ENCODE results near the gene CCDC83. TPM values are rescaled to one million over a fixed set of nuclear protein-coding genes. Genes with fewer than 3 reads are reported as not detected.

CCDC83 gene
- total RNA-seq, 1 experiment from 2014 or later, result not detected

GRCh38 chr11:85893395-85893794 is 38.2 kb downstream of the CCDC83 start:
- Histone ChIP-seq H2AFZ (ENCODE audit: low read length) (no peak overlapping the region), H3K4me2 (ENCODE audit: insufficient read depth, insufficient read length, low read length) (no peak overlapping the region), H3K4me1 (ENCODE audit: insufficient read depth, low read length) (peaks cover 6% of the 10 kb centered on the region; the same call in 1 of the 2 replicates), H4K20me1 (ENCODE audit: control insufficient read depth, insufficient read depth, insufficient read length) (no peaks in the 10 kb centered on the region), H3T11ph (ENCODE audit: low read length) (no peak overlapping the region), H2BK5ac (ENCODE audit: insufficient read length, low read length) (no peak overlapping the region), H4K5ac (ENCODE audit: insufficient read length, low read depth, low read length) (no peak overlapping the region), H2BK20ac (ENCODE audit: low read depth, low read length, poor library complexity, severe bottlenecking) (no peak overlapping the region), H3K9ac (ENCODE audit: extremely low read depth, insufficient read length, low read length) (no peak overlapping the region), H3K79me2 (ENCODE audit: insufficient read depth, low read length) (no peaks in the 10 kb centered on the region), H3K27me3 (ENCODE audit: insufficient read depth, low read length) (no peaks in the 10 kb centered on the region), H3K56ac (ENCODE audit: insufficient read length, low read depth, low read length) (no peak overlapping the region), H3K23me2 (ENCODE audit: insufficient read length, low read depth, low read length, poor library complexity, severe bottlenecking) (no peaks in the 10 kb centered on the region), H4K8ac (replicated peaks; ENCODE audit: insufficient read length, low read depth, low read length) (no peak overlapping the region), H2BK15ac (ENCODE audit: low read depth, low read length) (no peak overlapping the region), H3K79me1 (ENCODE audit: insufficient read depth, low read depth, low read length, poor library complexity, severe bottlenecking) (no peaks in the 10 kb centered on the region), H3K27ac (ENCODE audit: insufficient read length, low read depth, low read length) (no peak overlapping the region), H4K91ac (ENCODE audit: insufficient read length, low read depth, low read length) (no peak overlapping the region), H2AK5ac (ENCODE audit: insufficient read length, low read length) (no peak overlapping the region), H3K4ac (ENCODE audit: low read depth, low read length) (no peak overlapping the region), H2BK120ac (ENCODE audit: low read depth, low read length, poor library complexity, severe bottlenecking) (no peak overlapping the region), H3K23ac (ENCODE audit: insufficient read length, low read depth, low read length) (no peak overlapping the region), H2BK12ac (ENCODE audit: insufficient read length, low read depth, low read length) (no peak overlapping the region), H3K18ac (ENCODE audit: insufficient read length, low read depth, low read length) (no peak overlapping the region), H3K9me3 (ENCODE audit: control insufficient read depth, low read depth, low read length) (no peaks in the 10 kb centered on the region), H3K14ac (ENCODE audit: insufficient read depth, low read length) (no peak overlapping the region)
- TF ChIP-seq CTCF (conservative IDR thresholded peaks at IDR 0.05), result no peak
- H3K4me3 Mint-ChIP-seq, result no peak overlapping the region
- H3K4me1 Mint-ChIP-seq, result peaks cover 18 to 21% of the 10 kb centered on the region in 2 experiments
- no peaks in the 10 kb centered on the region for H3K9me3 Mint-ChIP-seq
- no peak overlapping the region for H3K27ac Mint-ChIP-seq
- no peaks in the 10 kb centered on the region; a peak in 2 of 7 replicates for H3K36me3 Mint-ChIP-seq (ENCODE audit: insufficient read depth in 1 of 3, low read depth in 3 of 3)
- WGBS (ENCODE audit: extremely low coverage, insufficient read length, low lambda C conversion rate), result no CpG with 5 or more reads among the region's 6 CpGs
- DNase-seq, result no peak
- no peaks in the 10 kb centered on the region for H3K27me3 Mint-ChIP-seq (ENCODE audit: low read depth)

Measured in H9 (cell line).